GM12873 (cell line): Measurements from ENCODE around the gene PSMB4.

Experiments
- TF ChIP-seq, protein P1 (sequence below): IDR thresholded peaks from 2 replicates; pipeline ENCODE4 v1.5.1; 2012; ENCODE audit warnings: low read depth, mild to moderate bottlenecking, moderate library complexity, low read length, control low read depth; ENCODE audit not compliant: insufficient read depth; ENCODE audit errors: missing control alignments

PSMB4 gene

DNA sequence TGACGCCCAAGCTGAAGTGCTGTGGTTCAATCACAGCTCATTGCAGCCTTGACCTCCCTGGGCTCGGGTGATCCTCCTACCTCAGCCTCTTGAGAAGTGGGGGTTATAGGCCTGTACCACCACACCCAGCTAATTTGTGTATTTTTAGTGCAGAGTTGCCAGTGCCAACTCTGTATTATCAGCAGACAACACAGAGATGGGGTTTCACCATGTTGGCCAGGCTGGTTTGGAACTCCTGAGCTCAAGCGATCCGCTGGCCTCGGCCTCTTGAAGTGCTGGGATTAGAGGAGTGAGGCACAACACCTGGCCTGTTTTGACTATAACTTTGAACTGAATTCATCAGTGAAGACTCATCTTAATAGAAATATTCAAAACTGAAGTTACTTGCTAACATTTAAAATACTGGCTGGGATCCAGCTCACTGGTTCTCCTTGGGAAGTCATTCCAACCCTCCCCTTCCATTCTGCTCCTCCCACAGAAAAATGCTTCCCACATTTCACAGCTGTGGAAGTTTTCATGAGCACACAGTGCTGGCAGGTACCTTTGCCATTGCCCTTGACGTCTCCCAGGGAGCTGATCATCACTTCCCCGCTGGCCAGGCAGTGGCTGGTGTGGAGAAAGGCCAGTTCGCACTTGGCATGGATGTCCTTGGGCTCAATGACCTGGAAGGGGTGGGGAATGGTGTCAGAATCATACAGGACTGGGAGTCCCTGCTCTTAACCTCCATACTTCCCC, 31.5 kb upstream of the PSMB4 start:
- TF ChIP-seq, protein P1, sequence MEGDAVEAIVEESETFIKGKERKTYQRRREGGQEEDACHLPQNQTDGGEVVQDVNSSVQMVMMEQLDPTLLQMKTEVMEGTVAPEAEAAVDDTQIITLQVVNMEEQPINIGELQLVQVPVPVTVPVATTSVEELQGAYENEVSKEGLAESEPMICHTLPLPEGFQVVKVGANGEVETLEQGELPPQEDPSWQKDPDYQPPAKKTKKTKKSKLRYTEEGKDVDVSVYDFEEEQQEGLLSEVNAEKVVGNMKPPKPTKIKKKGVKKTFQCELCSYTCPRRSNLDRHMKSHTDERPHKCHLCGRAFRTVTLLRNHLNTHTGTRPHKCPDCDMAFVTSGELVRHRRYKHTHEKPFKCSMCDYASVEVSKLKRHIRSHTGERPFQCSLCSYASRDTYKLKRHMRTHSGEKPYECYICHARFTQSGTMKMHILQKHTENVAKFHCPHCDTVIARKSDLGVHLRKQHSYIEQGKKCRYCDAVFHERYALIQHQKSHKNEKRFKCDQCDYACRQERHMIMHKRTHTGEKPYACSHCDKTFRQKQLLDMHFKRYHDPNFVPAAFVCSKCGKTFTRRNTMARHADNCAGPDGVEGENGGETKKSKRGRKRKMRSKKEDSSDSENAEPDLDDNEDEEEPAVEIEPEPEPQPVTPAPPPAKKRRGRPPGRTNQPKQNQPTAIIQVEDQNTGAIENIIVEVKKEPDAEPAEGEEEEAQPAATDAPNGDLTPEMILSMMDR: no peak

DNA sequence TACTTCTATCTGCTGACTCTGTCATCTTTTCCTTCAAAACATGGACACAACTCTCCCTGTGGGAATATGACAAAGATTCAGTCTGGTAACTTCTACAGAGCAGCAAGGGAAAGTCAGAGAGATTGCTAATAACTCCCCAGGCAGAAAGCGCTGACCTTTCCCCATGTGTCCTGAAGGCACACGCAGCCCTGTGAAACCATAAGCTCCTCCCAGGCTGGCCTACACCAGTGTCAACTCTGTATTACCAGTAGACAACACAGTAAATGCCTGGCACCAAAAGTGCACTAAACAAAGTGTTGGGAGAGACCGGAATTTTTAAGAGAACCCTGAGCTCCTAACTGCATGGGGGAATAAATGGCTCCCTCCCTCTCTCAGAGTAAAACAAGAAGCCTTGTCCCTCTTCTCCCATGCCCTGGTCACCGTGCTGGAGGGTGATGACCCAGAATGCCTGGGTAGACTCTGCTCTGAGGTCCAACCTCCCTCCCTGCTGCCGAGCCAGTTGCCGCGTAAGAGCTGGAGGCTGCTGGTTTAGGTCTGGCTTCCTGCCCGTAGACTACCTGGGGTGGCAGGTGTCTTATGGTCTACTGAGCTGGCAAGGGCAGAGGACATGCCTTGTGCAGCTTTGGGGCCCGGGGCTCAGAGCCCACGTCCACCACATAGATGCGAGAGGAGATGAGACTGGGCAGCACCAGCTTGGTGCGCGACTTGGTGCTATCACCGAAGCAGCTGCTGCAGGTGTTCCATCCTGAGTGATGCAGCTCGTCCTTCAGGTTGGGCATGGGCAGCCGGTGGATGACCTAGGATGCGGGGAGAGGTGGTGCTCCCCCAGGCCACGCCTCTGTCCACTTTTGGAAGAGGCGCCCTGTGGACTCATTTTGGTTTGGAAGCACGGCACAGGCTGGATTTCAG, 30.7 kb upstream of the PSMB4 start:
- TF ChIP-seq, protein P1: no peak

DNA sequence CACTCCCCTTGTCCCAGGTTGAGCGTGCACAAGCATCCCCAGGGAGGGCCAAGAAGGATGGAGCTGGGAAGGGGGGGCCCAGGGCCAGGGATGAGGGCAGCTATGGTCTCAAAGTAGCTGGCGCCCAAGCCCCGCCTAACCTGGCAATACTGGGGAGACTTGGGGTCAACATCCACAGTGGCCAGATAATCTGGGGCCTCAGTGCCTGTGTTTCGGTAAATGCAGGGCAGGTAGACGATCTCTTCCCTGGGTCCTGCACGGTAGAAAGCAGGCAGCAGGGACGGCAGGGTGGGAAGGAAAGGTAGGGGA, 30.1 kb upstream of the PSMB4 start:
- TF ChIP-seq, protein P1: no peak

DNA sequence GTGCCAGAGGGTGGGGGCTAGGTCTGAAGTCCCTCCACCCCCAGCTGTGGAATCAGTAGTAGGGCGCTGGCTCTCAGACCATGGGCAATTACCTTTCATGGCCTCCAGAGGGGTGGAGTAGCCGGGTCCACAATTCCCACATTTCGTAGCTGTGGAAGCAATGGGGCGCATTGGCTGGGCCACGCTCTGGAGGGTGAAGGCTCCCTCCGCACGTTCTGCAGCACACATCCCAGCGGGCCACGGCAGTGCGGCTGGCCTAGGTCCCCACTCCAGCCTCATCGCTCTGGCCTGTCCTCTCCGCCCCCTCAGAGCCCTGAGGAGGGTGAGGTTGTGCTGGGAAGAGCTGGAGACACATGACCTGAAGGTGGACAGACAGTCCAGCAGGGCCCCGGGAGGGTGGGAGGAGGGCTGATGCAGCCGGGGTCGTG, 29.7 kb upstream of the PSMB4 start:
- TF ChIP-seq, protein P1: no peak

DNA sequence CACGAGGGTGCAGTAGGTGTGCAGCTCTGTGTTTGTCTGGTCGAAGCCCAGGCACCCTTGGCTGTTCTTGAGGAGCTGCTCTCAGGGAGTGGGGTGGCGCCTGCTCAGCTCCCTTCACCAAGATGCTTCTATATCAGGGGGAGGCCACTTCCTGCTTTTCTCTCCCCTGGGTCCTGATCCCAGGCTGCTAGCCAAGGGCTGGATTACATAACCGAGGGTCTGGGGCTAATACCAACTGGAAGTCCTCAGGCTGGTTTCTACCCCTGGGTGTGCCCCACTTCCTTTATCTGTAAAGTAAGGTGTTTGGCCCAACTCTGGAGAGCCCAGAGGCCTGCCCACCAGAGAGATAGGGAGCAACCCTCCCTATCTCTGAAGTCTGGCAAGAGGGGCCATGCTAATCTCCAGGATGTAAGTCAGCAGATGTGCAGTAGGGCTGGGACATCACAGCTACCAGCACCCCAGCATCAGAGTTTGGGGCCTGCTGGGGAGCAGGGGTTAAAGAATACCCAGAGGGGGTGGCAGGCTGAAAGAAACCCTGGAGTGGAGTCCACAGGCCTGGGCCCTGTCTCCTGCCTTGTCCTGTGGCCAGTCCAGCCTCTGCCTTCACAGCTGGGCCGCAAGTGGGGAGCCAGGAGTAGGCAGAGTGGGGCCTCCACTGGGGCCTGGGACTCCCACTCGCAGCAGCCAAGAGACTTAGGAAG, 29.0 kb upstream of the PSMB4 start:
- TF ChIP-seq, protein P1: no peak

DNA sequence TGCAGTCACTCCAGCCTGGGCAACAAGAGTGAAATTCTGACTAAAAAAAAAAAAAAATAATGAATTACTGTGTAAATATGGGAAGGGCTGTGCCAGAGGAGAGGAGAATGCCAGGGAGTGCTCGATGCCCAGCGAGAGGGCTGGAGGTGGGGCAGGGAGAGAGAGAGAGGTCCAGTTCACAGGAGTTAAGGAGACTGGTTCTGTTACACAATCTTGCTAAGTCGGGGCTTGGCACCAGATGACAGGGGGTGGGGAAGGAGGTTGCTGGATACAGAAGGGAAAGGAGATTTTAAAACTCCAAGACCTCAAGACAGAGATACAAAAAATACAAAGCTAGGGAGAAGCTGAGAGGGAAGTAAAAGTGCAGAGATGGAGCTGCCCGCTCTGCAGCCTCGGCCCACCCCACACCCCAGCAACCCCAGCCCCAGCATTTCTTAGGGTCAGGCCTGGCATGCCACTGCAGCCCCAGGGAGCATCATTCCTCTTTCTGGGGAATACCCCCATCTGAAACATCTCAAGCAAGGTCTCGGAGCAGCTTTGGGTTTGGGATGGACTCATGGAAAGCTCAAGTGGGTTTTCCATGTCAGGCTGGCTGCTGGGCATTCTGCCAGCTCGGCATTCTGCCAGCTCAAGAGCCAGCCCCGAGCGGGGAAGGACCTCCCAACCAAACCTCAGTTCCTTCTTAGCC, 27.9 kb upstream of the PSMB4 start:
- TF ChIP-seq, protein P1: no peak
